ENCODE data around the gene RAI1. TPM values are rescaled to one million over a fixed set of nuclear protein-coding genes. Genes with fewer than 3 reads are reported as not detected.
A peak's percentile ranks its signal among the peaks of the same experiment; 100 is the strongest.

The RAI1 gene
- total RNA-seq, result 15.6 and 24.0 TPM in 2 replicates

GRCh38 chr17:17681187-17681743 is at the start of gene RAI1:
Gene RAI1 (plus strand): TSS chr17:17681458. CDS start chr17:17792949, 111,491 bp downstream.

GRCh38 chr17:17836818-17837379 is 155.6 kb downstream of the RAI1 start, which contains the start of gene SREBF1:
Gene SREBF1 (minus strand): TSS chr17:17836986. CDS start chr17:17836817, 169 bp downstream.

Small RNA genes lying within 50 kb of the gene (small RNA-seq; reads per million reads assigned to genes)
- gene MIR33B (16.9 reads per million, percentile 95 among the genes with 10 or more reads in this experiment), gene MIR6777 (not detected), gene RF02177 (not detected), gene RF02178 (not detected)

Other genes starting within 250 kb of the RAI1 start
- 11.8 and 12.3 TPM in 2 replicates for gene MED9, start 204.5 kb upstream of the RAI1 start, total RNA-seq
- gene RASD1, start 185.1 kb upstream of the RAI1 start, total RNA-seq, result 8.8 and 11.8 TPM in 2 replicates
- 22.3 and 27.7 TPM in 2 replicates for gene PEMT, start 89.8 kb upstream of the RAI1 start, total RNA-seq
- gene SREBF1, start 155.5 kb downstream of the RAI1 start, total RNA-seq, result 38.3 and 49.1 TPM in 2 replicates

Measured in thoracic aorta endothelial cell (primary cell).